ENCODE results near the gene GJA5. TPM values are rescaled to one million over a fixed set of nuclear protein-coding genes. Genes with fewer than 3 reads are reported as not detected.

The GJA5 gene
- not detected in 5 replicates for total RNA-seq (2022; extraction: Qiagen RNA extraction)

DNA sequence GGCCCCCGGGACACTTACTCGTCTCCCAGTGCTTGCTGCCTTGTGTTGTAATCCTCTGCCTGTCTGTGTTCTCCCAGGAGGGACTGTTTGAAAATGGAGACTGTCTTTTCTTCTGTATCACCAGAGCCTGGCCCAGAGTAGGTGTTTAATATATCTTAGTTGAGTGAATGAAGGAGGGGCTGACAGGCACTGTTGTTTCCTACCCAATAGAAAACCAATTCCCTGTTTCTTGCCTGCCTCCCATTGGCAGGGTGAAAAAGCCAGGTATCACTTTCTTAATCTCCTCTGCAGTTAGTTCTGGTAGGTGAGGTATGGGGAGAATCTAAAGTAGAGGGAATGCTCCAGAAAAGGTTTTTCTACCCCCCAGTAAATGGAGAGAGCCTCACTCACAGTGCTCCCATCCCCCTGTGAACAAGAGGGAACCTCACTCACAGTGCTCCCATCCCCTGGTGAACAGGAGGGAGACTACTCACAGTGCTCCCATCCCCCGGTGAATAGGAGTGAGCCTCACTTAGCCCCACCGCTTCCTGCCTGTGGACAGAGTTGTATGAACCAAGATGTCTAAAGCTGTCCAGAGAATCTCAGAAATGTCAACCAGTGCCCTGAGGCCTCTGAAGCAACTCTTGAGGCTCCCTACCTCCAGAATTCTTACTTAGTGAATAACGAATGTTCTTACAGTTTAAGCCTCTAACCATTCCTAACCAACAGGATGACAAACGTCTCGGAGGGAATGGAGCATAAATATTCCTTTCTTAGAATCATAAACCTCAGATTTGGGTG, at the start of gene GJA5:
Gene GJA5 (minus strand): TSS at position 122 of the 780 bp plus-strand sequence. CDS start 1,364 bp downstream, outside the sequence.

Other genes starting within 250 kb of the GJA5 start
- 4.6 to 5.9 TPM (median 5.3 TPM) in 5 replicates for gene BCL9, start 219.1 kb downstream of the GJA5 start, total RNA-seq (2022; extraction: Qiagen RNA extraction)
- 14.3 to 24.3 TPM (median 22.6 TPM) in 5 replicates for gene ACP6, start 90.1 kb downstream of the GJA5 start, total RNA-seq (2022; extraction: Qiagen RNA extraction)
- gene GJA8, start 142.2 kb upstream of the GJA5 start, total RNA-seq (2022; extraction: Qiagen RNA extraction) = not detected in 5 replicates
- gene GPR89B, start 167.8 kb upstream of the GJA5 start, total RNA-seq (2022; extraction: Qiagen RNA extraction) = 3.2 to 4.7 TPM (median 3.9 TPM) in 5 replicates